GM18517 (cell line): ENCODE data around the gene APOL4.
"Not testable (repeated sequence)": the region's sequence is repeated elsewhere in the genome, so short reads cannot be mapped to it uniquely, and the experiment has no call there.

ENCODE experiments used
- ATAC-seq: cut with Tn5 transposase; IDR thresholded peaks from one replicate; pipeline ENCODE4 v1.9.1; 2021; ENCODE audit warnings: mild to moderate bottlenecking, moderate library complexity; ENCODE audit not compliant: unreplicated experiment

Gene APOL4, protein sequence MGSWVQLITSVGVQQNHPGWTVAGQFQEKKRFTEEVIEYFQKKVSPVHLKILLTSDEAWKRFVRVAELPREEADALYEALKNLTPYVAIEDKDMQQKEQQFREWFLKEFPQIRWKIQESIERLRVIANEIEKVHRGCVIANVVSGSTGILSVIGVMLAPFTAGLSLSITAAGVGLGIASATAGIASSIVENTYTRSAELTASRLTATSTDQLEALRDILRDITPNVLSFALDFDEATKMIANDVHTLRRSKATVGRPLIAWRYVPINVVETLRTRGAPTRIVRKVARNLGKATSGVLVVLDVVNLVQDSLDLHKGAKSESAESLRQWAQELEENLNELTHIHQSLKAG

DNA sequence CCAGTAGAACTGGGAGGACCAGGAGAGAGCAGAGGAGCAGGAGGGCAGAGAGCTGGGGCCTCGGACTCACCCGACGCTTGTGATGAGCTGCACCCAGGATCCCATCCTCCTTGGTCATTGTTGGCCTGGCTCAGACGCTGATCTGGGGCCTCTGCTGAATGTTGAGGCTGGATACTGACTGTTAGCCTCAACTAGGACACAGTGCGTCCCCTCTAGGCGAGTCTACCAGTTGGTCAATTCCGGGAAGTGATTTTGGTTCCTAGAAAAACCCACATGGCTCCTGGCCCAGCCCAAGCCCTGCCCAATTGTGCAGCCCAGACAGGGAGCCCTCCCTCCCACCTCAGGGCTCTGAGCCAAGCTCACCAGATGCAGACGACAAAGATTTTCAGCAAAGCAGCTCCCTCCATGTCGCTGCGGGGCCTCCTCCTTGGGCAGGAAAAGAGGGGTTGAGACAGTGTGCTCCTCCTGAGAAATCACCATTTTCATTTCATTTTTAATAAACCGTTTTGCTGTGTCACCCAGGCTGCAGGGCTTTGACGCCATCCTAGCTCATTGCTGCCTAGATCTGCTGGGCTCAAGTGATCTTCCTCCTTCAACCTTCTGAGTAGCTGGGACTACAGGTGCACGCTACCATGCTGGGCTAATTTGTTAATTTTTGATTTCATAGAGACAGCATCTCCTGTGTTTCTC, at the start of gene APOL4:
APOL4 (minus strand) TSS at position 180 of the 690 bp plus-strand sequence; CDS start at position 105, 75 bp downstream.
- no peak for ATAC-seq

DNA sequence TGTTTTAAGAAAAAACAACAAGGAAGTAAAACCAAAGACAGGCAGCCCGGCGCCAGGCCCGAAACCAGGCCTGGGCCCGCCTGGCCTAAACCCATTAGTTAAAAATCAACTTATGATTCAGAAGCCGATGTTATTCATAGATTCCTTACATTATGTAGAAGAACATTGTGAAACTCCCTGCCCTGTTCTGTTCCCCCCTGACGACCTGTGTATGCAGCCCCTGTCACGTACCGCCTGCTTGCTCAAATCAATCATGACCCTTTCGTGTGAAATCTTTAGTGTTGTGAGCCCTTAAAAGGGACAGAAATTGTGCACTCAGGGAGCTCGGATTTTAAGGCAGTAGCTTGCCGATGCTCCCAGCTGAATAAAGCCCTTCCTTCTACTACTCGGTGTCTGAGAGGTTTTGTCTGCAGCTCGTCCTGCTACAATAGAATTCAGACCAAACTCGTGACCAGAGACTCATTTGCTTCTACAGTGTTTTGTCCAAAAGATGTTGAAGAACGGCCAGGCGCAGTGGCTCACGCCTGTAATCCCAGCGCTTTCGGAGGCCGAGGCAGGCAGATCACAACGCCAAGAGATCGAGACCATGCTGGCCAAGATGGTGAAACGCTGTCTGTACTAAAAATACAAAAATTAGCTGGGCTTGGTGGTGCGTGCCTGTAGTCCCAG, 48.8 kb upstream of the APOL4 start:
- not testable (repeated sequence) for ATAC-seq

DNA sequence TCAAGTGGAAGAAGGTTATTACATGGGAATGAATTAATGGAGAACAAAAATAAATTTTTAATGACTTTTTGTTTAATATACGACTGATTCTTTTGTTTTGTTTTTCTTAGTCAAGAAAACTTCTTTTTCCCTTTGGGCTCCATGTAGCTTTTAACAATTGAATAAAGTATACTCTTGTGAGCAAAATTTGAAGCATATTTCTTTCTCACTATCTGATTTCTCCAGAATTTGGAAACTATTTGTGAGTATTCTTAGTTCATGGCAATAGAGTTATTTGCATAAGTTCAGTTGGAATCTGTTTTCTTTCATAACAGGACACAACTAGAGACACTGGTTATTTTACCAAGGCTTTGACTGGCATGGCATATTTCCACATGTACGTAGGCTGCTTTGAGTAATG, 47.6 kb upstream of the APOL4 start:
- no peak for ATAC-seq

DNA sequence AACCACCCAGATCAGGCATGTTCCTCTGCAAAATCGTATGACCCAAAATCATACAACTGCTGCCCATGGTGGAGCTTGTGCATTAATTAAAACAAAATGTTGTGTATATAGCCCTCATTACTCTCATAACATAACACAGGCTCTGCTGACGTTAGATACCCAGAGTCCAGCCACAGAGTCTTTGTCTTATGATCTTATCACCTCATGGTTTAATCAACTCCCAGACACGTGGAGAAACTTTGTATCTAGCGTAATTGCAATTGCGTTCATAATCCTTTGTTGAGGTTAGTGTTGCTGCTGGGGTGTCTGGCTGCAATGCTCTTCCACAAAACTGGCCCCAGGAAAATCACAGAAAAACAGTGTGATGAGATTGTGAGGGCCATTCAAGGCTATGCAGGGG, 46.3 kb upstream of the APOL4 start:
- ATAC-seq, result no peak

DNA sequence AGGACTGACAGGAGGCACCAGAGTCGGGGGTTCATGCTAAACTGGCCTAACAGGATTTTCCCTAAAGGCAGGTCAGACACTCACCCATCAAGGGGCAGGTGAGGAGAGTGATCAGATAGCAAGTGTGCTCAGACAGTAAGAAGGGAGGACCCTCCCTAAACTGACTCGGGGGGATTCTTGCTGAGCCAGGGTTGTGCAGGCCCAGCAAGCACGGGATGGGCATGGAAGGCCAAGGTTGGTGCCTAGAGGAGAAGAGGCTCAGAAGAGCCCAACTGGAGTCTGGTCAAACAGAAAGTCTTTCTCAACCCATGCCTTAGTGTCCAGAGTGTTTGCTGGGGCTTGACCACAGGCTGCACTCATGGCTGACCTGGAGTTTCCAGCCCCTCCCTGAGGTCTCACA, 45.1 kb upstream of the APOL4 start:
- no peak for ATAC-seq

DNA sequence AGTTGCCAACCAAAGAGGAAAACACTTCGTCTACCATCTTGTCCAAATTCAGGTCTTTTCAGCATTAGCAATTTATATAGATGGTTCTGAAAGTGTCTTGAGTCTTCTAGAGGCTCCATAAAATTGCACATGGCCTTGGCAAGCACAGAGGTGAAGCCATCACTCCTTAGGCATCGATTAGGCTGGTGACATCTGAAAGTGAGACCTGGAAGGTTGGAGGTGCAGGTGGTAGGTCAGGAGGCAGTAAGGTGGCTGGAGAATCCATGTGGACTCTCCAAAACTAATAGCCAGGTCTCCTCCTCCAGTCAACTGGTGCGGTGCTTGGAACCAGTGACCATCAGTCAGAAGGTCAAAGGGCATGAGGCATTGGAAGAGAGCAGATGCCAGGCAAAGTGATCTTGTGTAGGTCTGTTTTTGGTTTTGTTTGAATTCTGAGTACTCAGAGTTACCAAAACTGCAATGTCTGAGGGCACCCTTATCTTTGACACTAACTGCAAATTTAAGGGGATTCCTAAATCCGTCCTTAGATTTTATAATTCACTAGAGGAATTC, 44.3 kb upstream of the APOL4 start:
- no peak for ATAC-seq

DNA sequence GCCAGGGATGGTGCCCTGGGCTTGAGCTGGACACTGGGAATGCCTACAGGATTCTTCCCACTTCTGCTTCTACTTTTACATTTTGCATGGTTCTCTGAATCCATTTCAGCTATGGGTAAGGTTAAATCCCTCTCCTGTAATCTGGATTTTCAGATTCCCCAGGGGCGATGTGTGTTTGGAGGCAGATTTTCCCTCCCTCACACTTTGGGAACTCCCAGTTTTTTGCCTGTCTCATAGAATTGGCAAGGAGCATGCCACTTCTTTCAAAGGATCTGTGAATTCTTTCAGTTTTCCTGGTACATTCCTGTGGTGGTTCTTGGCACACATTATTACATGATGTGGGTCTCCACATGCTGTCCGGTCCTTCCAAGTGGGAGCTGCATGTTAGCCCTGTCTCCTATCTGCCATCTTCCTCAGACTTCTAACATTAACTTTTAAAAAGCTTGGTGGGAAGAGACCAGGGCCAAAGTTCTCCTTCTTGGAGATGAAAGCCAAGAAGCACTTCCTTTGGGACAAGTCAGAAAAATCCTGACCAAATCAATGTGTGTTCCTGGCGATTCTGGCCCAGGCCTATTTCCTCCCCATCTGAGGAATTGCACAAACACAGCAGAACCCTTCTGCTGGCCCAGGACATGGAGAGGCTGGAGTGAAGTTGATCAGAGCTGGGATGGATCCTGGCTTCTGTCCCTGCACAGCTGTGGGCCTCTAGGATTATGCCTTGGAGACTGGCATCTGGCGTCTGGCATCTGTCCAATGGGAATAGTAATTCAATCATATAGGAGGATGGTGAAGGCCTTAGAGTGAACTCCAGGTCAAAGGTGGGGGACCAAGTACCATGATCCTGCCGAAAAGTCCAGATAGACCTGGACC, 43.1 kb upstream of the APOL4 start:
- no peak for ATAC-seq

DNA sequence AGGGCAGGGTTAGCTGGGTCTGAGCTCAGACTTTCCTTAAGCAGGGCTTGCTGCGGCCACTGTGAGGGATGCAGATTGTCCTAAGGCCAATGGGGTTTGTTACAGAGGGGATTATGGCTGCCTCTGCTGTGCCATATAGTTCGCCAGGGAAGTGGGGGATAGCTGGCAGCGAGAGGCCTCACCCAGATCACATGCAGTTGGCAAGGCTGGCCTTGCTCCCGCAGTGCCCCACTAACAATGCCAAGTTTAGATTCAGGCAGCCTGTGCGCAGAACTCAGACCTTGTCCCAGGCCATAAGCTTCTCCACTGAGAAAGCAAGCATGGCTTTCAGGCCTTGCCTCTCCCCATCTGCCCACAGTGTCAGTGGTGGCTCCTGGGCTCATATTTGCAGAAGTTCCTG, 42.4 kb upstream of the APOL4 start:
- no peak for ATAC-seq

DNA sequence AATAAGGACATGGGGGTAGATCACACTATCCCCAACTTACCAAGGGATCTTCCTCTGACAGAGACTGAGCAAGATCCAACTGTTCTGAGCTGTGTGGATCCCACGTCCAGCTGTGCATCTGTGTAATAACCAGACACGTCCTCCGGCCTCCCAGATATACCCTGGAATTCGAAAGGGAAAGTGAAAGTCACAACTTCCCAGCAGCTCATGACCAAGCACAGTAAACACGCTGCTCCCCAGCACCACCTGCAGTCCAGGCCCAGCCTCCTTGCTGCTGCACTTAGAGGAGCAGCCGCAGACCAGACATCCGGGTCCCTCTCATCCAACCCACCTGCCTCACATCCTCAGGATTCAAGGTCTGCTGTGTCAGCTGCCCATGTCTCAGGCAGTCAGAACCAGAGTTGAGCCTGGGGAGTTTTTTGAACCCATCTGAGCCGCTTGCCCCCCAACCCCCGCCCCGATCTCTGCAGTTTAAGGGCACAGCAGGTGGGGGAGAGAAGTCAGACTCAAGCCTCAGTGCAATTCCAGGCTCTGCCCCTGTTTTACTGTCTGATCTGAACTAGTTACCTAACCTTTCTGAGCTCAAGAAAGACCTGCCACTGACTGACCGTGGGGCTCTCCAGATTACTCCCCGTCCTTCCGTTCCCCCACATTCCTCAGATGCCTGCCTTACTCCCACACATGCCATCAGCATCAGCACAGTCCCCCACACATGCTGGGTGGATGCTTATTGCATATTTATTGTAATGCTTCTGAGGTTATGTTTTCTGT, 38.0 kb upstream of the APOL4 start, which contains the start of gene APOL2:
APOL2 (minus strand) TSS at position 127 of the 771 bp plus-strand sequence. CDS start 6,365 bp downstream, outside the sequence.
- peak; percentile 87 for ATAC-seq

DNA sequence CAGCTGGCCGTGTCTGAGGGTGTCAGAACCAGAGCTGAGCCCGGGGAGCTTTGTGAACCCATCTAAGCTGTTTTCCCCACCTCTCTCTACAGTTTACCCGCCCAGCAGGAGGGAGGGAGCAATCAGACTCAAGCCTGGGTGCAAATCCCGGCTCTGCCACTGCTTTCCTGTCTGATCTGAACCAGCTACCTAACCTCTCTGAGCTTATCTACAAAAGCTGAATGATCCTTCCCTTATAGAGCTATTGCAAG, 37.5 kb upstream of the APOL4 start:
- peak; percentile 10 for ATAC-seq

DNA sequence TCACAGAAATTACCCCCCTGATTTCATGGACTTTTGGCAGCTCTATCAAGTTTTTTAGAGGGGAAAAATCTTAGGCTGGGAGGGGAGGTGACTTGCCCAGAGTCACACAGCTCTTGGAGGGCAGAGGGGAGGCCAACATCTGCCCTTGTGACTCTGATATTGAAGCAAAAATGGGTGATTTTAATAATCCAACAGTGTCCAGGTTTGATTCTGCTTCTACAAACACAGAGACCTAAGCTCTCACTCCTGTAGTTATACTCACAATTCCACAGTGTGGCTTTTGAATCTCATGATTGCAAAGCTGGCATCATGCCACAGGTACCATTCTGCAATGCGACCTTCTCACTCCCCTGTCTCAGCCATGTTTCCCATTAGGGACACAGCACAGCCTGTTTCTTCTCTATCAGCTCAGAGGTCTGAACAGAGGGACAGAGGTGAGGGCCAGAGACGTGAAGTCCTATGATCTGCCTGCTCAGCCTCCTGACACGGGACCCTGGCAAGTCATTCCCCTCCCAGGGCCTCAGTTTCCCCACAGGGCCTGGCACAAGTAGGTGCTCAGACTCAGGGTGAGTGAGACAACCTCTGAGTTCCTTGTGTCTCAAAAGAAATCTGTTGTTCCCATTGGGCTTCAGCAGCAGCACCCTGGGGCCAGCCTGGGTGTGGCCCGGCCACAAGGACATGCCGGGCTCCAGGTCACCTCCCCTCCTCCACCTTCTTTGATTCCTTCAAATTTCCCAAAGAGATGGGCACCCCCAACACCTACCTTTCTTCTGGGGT, 37.0 kb upstream of the APOL4 start:
- ATAC-seq, result peak; percentile 16

DNA sequence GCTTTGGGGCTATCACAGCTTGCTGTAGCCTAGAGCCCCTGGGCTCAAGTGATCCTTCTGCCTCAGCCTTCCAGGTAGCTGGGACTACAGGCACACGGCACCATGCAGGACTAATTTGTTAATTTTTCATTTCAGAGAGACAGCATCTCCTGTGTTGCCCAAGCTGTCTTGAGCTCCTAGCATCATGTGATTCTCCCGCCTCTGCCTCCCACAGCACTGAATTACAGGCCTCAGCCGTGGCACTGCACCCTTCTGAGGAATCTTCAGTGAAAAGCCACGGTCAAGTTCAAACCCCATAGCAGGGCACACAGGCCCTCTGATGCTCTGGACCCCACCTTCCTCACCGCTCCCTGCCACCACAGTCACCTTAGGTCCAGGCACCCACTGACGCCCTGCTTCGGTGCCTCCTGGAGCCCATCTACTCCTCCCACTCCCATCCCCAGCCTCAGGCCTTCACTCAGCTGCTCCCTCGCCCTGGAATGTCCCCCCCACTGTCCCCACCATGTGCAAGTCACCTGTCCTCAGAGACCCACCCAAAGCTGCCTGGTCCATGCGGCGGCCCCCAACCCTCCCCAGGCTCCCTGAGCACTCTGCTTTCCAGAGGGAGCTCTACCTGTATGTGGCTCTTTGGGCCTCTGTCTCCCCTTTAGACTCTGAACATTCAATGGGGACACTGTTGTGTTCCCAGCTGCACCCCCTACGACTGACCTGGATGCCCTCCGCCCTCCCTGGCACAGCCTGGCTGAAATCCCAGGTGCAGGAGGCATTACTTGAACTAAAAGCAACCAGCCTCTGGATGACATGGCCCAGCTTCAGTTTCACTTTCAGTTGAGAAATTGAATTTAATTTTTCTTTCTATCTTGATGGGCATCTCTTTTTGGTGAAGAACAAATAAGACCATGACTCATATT, 36.1 kb upstream of the APOL4 start:
- no peak for ATAC-seq

DNA sequence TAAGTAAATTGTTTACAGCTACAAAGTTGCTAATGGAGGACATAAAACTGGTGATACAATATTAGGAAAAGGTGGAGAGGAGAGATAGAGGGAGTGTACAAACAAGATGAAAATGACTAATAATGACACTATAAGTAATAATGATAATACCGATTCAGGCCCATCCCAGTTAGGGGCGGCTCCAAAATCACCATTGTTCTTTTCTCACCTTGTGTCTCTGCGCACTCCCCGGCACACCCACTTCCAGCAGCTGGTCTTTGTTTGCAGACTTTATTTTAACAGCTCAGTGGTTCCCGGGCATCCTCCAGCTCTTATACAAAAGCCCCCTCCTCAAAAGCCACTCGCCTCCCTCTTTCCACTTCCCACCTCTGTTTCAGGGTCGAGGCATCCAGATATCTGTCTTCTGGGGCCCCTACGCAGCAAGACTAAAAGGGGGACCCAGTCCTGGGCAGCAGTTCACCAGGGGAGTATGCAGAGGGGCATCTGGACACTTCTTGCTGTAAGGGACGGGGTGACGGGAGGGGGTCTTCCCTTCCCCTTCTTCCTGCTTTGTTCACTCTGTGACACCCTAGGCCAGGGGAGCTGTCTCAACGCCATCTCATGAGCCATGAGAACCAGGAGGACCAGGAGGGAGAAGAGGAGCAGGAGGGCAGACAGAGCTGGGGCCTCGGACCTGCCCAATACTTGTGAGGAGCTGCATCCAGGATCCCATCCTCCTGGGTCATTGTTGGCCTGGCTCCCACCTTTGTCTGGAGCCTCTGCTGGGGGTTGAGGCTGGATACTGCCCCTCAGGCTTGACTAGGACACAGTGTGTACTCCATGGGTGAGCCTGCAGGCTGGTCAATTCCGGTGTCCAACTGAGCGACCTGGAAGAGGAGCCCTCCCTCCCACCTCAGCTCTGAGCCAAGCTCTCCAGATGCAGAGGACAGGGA, 35.0 kb upstream of the APOL4 start:
- ATAC-seq, result no peak

DNA sequence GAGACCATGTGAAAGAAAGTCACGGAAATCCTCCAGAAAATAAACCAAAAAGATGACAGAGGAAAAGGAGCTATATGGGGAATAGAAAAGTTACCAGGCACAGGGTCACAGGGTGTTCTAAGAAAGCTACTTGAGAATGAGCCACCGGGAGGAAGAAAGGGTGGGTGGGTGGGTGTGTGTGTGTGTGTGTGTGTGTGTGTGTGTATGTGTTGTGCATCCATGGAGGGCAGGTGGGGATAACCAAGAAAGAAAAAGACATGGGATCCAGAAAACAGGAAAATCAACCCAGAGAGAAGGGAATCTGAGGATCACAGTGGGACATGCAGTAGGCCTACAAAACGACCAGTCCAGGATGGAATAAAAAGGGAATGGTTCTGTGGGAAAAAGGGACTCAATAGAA, 34.0 kb upstream of the APOL4 start:
- no peak for ATAC-seq

DNA sequence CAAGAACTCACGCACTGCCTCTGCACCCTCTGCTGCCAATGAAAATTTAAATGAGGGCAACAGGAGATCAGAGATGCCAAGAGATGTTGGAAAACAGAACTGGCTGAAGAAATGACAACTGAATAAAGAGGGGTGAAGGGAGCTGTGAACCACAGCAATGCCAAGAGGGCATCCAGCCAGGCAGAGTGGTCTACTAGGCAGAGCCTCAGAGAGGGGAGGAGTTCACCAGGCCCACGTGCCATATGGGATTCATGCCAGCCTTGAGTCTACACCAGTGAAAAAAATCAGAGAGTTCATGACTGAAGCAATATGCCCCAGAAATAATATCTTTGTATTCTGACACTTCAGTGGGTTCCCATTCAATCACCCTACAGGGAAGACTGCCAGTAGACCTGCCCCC, 33.3 kb upstream of the APOL4 start:
- ATAC-seq, result no peak

DNA sequence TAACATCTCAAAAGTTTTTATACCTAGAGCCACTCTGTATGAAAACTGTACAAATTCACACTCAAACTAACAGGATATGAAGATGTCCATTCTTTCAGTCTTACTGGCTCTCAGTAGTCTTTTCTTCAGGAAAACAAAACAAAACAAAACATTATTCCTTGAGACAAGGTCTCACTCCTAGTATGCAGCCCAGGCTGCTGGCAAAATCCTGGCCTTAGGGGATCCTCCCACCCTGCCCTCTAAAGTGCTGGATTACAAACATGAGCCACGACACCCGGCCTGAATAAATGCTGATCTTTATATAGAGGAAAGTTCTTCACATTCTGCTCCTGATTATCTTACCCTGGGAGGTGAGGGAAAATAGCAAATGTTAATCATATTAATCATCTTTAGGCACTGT, 32.6 kb upstream of the APOL4 start:
- no peak for ATAC-seq

DNA sequence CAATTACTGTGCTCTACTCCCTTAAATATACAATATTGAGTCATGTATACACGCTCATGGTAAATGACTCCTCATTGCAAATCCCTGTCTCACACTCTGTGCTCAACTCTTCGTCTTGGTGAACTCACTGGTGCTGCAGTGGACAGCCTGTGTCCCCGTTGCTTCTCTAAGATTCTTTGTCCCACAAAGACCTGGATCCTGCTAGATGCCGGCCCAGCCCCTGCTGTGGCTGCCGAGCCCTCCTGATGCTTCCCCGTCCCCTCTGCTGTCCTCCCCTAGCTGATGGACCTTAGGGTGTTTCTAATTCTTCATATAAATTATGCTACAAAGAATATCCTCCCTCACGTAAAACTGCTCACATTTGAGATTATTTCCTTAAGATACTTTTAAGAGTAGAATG, 32.2 kb upstream of the APOL4 start:
- ATAC-seq, result no peak
